Measurements from ENCODE around the gene SRP9.
A peak's percentile ranks its signal among the peaks of the same experiment; 100 is the strongest.
"Not testable (repeated sequence)": the region's sequence is repeated elsewhere in the genome, so short reads cannot be mapped to it uniquely, and the experiment has no call there.

The SRP9 gene

GRCh38 chr1:225760531-225760930, 17.1 kb upstream of the SRP9 start:
- Mint-ChIP-seq H3K4me1 (peaks cover 68% of the 10 kb centered on the region), H3K27ac (peak overlapping the region in 2 of 3 experiments; percentile 55 to 99), H3K4me3 (no peak overlapping the region), H3K36me3 (ENCODE audit: low read depth) (no peaks in the 10 kb centered on the region), H3K27me3 (ENCODE audit: low read depth) (no peaks in the 10 kb centered on the region), H3K9me3 (no peaks in the 10 kb centered on the region)
- TF ChIP-seq, protein P1, sequence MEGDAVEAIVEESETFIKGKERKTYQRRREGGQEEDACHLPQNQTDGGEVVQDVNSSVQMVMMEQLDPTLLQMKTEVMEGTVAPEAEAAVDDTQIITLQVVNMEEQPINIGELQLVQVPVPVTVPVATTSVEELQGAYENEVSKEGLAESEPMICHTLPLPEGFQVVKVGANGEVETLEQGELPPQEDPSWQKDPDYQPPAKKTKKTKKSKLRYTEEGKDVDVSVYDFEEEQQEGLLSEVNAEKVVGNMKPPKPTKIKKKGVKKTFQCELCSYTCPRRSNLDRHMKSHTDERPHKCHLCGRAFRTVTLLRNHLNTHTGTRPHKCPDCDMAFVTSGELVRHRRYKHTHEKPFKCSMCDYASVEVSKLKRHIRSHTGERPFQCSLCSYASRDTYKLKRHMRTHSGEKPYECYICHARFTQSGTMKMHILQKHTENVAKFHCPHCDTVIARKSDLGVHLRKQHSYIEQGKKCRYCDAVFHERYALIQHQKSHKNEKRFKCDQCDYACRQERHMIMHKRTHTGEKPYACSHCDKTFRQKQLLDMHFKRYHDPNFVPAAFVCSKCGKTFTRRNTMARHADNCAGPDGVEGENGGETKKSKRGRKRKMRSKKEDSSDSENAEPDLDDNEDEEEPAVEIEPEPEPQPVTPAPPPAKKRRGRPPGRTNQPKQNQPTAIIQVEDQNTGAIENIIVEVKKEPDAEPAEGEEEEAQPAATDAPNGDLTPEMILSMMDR (IDR thresholded peaks at IDR 0.05; ENCODE audit: unreplicated experiment in 3 of 3), result no peak

GRCh38 chr1:225761395-225761794, 16.2 kb upstream of the SRP9 start:
- not testable (repeated sequence) for H3K9me3 Mint-ChIP-seq; H3K27me3 Mint-ChIP-seq (ENCODE audit: low read depth); H3K36me3 Mint-ChIP-seq (ENCODE audit: low read depth); H3K4me3 Mint-ChIP-seq
- Mint-ChIP-seq H3K4me1 (peaks cover 65% of the 10 kb centered on the region), H3K27ac (peak overlapping the region in 2 of 3 experiments; percentile 99)

- Mint-ChIP-seq H3K4me3 (peak overlapping the region in 1 of 3 experiments; percentile 43), H3K9me3 (no peaks in the 10 kb centered on the region), H3K27me3 (ENCODE audit: low read depth) (no peaks in the 10 kb centered on the region), H3K4me1 (peaks cover 66% of the 10 kb centered on the region), H3K36me3 (ENCODE audit: low read depth) (no peaks in the 10 kb centered on the region), H3K27ac (peak overlapping the region; percentile 89 to 99 (median 99))
- TF ChIP-seq, protein P1 (IDR thresholded peaks at IDR 0.05; ENCODE audit: unreplicated experiment in 3 of 3), result no peak
Observed at GRCh38 chr1:225762002-225762441, 15.6 kb upstream of the SRP9 start.

- H3K4me3 Mint-ChIP-seq, result peak overlapping the region in 2 of 3 experiments; percentile 43 to 60
- no peaks in the 10 kb centered on the region for H3K9me3 Mint-ChIP-seq
- TF ChIP-seq, protein P1 (IDR thresholded peaks at IDR 0.05; ENCODE audit: unreplicated experiment in 3 of 3), result no peak
- H3K4me1 Mint-ChIP-seq, result peaks cover 66% of the 10 kb centered on the region
- H3K27ac Mint-ChIP-seq, result peak overlapping the region; percentile 89 to 99 (median 99)
- no peaks in the 10 kb centered on the region for H3K36me3 Mint-ChIP-seq (ENCODE audit: low read depth)
- no peaks in the 10 kb centered on the region for H3K27me3 Mint-ChIP-seq (ENCODE audit: low read depth)
Observed at GRCh38 chr1:225762444-225762843, 15.2 kb upstream of the SRP9 start.

GRCh38 chr1:225763716-225764548, 13.7 kb upstream of the SRP9 start:
- Mint-ChIP-seq H3K36me3 (ENCODE audit: low read depth) (no peaks in the 10 kb centered on the region), H3K27me3 (ENCODE audit: low read depth) (no peaks in the 10 kb centered on the region), H3K27ac (peak overlapping the region; percentile 55 to 99 (median 94)), H3K9me3 (no peaks in the 10 kb centered on the region), H3K4me1 (peaks cover 68% of the 10 kb centered on the region), H3K4me3 (peak overlapping the region in 1 of 3 experiments; percentile 14)
- TF ChIP-seq, protein P1 (IDR thresholded peaks at IDR 0.05; ENCODE audit: unreplicated experiment in 3 of 3), result no peak

GRCh38 chr1:225765982-225766674, 11.5 kb upstream of the SRP9 start:
- Mint-ChIP-seq H3K4me1 (peaks cover 76% of the 10 kb centered on the region), H3K9me3 (no peaks in the 10 kb centered on the region), H3K27me3 (ENCODE audit: low read depth) (no peaks in the 10 kb centered on the region), H3K36me3 (ENCODE audit: low read depth) (no peaks in the 10 kb centered on the region), H3K4me3 (no peak overlapping the region), H3K27ac (peak overlapping the region in 2 of 3 experiments; percentile 94 to 99)
- TF ChIP-seq, protein P1 (IDR thresholded peaks at IDR 0.05; ENCODE audit: unreplicated experiment in 3 of 3), result no peak

Data from nephron (organoid).